ENCODE results near the gene GLP2R. TPM values are rescaled to one million over a fixed set of nuclear protein-coding genes. Genes with fewer than 3 reads are reported as not detected.

GLP2R gene
- total and polyA plus RNA-seq, 2 experiments from 2014 or later, result not detected

- peaks cover 3% of the 10 kb centered on the region for H3K27me3 Mint-ChIP-seq (ENCODE audit: insufficient read depth, low read depth, poor library complexity)
- H3K36me3 Mint-ChIP-seq (ENCODE audit: low read depth), result peaks cover 8% of the 10 kb centered on the region; the same call in 2 of the 3 replicates
- no peak overlapping the region for H3K4me3 ChIP-seq
- no peaks in the 10 kb centered on the region for H3K4me1 ChIP-seq (ENCODE audit: insufficient read depth)
- DNase-seq (ENCODE audit: low spot score) (no peak), ATAC-seq (no peak)
- no peaks in the 10 kb centered on the region for H4K20me1 ChIP-seq (replicated peaks; ENCODE audit: insufficient read depth)
- no peak overlapping the region for H3K4me2 ChIP-seq
- no peak overlapping the region for H3K27ac Mint-ChIP-seq
- H2AFZ ChIP-seq, result no peak overlapping the region
- H3K27ac ChIP-seq (ENCODE audit: low read depth), result no peak overlapping the region
- no peaks in the 10 kb centered on the region for H3K79me2 ChIP-seq (replicated peaks; ENCODE audit: insufficient read depth)
- no peaks in the 10 kb centered on the region for H3K9me2 ChIP-seq (ENCODE audit: insufficient read depth)
- no peaks in the 10 kb centered on the region for H3F3A ChIP-seq (replicated peaks; ENCODE audit: low read depth)
- TF ChIP-seq JUNB (IDR thresholded peaks at IDR 0.05; ENCODE audit: unreplicated experiment), result no peak
- no peak for TF ChIP-seq EZH2phosphoT487 (IDR thresholded peaks at IDR 0.05; ENCODE audit: unreplicated experiment)
- no peak for TF ChIP-seq CREB1 (CRISPR knock-in tag; IDR thresholded peaks at IDR 0.05; ENCODE audit: low read depth)
- TF ChIP-seq NANOG (IDR thresholded peaks at IDR 0.05; ENCODE audit: borderline replicate concordance), result no peak
- TF ChIP-seq POLR2AphosphoS5 (IDR thresholded peaks at IDR 0.05; ENCODE audit: low read depth), result no peak
- TF ChIP-seq ZNF114 (CRISPR knock-in tag; IDR thresholded peaks at IDR 0.05), result no peak
- TF ChIP-seq CTCF (conservative IDR thresholded peaks at IDR 0.05; ENCODE audit: low read depth in 2 of 2), result no peak
- no peak for TF ChIP-seq ZNF462 (CRISPR knock-in tag; IDR thresholded peaks at IDR 0.05)
- no peak for TF ChIP-seq EZH2 (IDR thresholded peaks at IDR 0.05; ENCODE audit: low read depth, unreplicated experiment)
- no peak for TF ChIP-seq STAT1 (IDR thresholded peaks at IDR 0.05; ENCODE audit: unreplicated experiment)
- TF ChIP-seq ZNF331 (CRISPR knock-in tag; IDR thresholded peaks at IDR 0.05; ENCODE audit: low read depth), result no peak
- no peak for TF ChIP-seq ETS1 (IDR thresholded peaks at IDR 0.05)
- TF ChIP-seq, protein P1, sequence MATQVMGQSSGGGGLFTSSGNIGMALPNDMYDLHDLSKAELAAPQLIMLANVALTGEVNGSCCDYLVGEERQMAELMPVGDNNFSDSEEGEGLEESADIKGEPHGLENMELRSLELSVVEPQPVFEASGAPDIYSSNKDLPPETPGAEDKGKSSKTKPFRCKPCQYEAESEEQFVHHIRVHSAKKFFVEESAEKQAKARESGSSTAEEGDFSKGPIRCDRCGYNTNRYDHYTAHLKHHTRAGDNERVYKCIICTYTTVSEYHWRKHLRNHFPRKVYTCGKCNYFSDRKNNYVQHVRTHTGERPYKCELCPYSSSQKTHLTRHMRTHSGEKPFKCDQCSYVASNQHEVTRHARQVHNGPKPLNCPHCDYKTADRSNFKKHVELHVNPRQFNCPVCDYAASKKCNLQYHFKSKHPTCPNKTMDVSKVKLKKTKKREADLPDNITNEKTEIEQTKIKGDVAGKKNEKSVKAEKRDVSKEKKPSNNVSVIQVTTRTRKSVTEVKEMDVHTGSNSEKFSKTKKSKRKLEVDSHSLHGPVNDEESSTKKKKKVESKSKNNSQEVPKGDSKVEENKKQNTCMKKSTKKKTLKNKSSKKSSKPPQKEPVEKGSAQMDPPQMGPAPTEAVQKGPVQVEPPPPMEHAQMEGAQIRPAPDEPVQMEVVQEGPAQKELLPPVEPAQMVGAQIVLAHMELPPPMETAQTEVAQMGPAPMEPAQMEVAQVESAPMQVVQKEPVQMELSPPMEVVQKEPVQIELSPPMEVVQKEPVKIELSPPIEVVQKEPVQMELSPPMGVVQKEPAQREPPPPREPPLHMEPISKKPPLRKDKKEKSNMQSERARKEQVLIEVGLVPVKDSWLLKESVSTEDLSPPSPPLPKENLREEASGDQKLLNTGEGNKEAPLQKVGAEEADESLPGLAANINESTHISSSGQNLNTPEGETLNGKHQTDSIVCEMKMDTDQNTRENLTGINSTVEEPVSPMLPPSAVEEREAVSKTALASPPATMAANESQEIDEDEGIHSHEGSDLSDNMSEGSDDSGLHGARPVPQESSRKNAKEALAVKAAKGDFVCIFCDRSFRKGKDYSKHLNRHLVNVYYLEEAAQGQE (IDR thresholded peaks at IDR 0.05; ENCODE audit: unreplicated experiment), result no peak
- H3K4me1 Mint-ChIP-seq, result no peaks in the 10 kb centered on the region
- H3K36me3 ChIP-seq (ENCODE audit: insufficient read depth), result no peaks in the 10 kb centered on the region
- H3K9me3 Mint-ChIP-seq, result no peaks in the 10 kb centered on the region; the same call in 2 of the 3 replicates
- H3K4me3 Mint-ChIP-seq, result no peak overlapping the region
- H3K27me3 ChIP-seq (ENCODE audit: insufficient read depth), result no peaks in the 10 kb centered on the region
Observed at GRCh38 chr17:9937241-9937761, 111.6 kb downstream of the GLP2R start.
